H1 (cell line): ENCODE data around the gene MPIG6B. TPM values are rescaled to one million over a fixed set of nuclear protein-coding genes. Genes with fewer than 3 reads are reported as not detected.

Experiments
- CTCF ChIA-PET: fragments of 300-600 bp; sonication (Branson Sonifier 250); formaldehyde crosslinking; loops from one replicate; lab custom pipeline; 2021; ENCODE audit not compliant: partially characterized antibody; lab: Charles Lee
- POLR2A ChIA-PET: fragments of 300-600 bp; sonication (Branson Sonifier 250); formaldehyde crosslinking; loops from one replicate; lab custom pipeline; 2021; ENCODE audit warnings: inconsistent platforms; ENCODE audit not compliant: partially characterized antibody; lab: Charles Lee
- DNase-seq, 2 experiments: peaks; one replicate each; pipeline versions ENCODE4 v3.0.0 to v3.0.0-alpha.2; 2010 to 2022; ENCODE audit warnings: low spot score in 2 of 2, low read depth in 1 of 2, mixed read lengths in 1 of 2
- FAIRE-seq: peaks from 2 replicates; lab custom pipeline; 2011; peaks lifted over from hg19 to GRCh38; lab: Jason Lieb, UNC
- H2AFZ ChIP-seq: 2 replicates; pipeline ENCODE4 v1.8.1; 2012; ENCODE audit warnings: low read length, inconsistent platforms
- H2AK5ac ChIP-seq: 2 replicates; pipeline ENCODE4 v1.6.1; 2013; ENCODE audit warnings: low read depth, low read length
- H2BK120ac ChIP-seq: replicated peaks from 2 replicates; pipeline ENCODE3; 2013; ENCODE audit warnings: low read depth, low read length, inconsistent platforms
- H2BK12ac ChIP-seq: 2 replicates; pipeline ENCODE4 v1.6.1; 2013; ENCODE audit warnings: low read depth, low read length
- H2BK15ac ChIP-seq: 2 replicates; pipeline ENCODE4 v1.6.1; 2013; ENCODE audit warnings: low read length
- H2BK20ac ChIP-seq: 2 replicates; pipeline ENCODE4 v1.6.1; 2013; ENCODE audit warnings: low read length
- H2BK5ac ChIP-seq: 2 replicates; pipeline ENCODE4 v1.6.1; 2013; ENCODE audit warnings: low read depth, low read length
- H3K14ac ChIP-seq: 2 replicates; pipeline ENCODE4 v1.6.1; 2013; ENCODE audit warnings: inconsistent platforms; ENCODE audit not compliant: insufficient read length
- H3K18ac ChIP-seq: 2 replicates; pipeline ENCODE4 v1.6.1; 2013; ENCODE audit warnings: low read length; ENCODE audit errors: extremely low read depth
- H3K23ac ChIP-seq: 2 replicates; pipeline ENCODE4 v1.6.1; 2013; ENCODE audit warnings: inconsistent platforms; ENCODE audit not compliant: insufficient read length
- H3K23me2 ChIP-seq: 2 replicates; pipeline ENCODE4 v1.6.1; 2013; ENCODE audit warnings: low read depth, low read length
- H3K27ac ChIP-seq: 2 replicates; pipeline ENCODE4 v1.6.1; 2011; ENCODE audit warnings: low read depth, low read length, inconsistent platforms
- H3K27me3 ChIP-seq, 4 experiments: replicated peaks in 1 of 4; 1 replicate in 1 of 4; 2 replicates in 3 of 4; pipeline versions ENCODE4 v1.6.1 to v1.8.1; 2011 to 2013; ENCODE audit warnings: low read length in 3 of 4, mild to moderate bottlenecking in 3 of 4, inconsistent platforms in 2 of 4, mixed read lengths in 2 of 4, moderate library complexity in 1 of 4; ENCODE audit not compliant: control insufficient read depth in 3 of 4, insufficient read depth in 3 of 4; ENCODE audit errors: extremely low read depth in 1 of 4
- H3K36me3 ChIP-seq, 4 experiments: 2 replicates each; pipeline versions ENCODE4 v1.6.1 to v1.8.1; 2011 to 2013; ENCODE audit warnings: mild to moderate bottlenecking in 4 of 4, low read length in 3 of 4, moderate library complexity in 2 of 4, control low read depth in 1 of 4, inconsistent platforms in 1 of 4; ENCODE audit not compliant: insufficient read depth in 4 of 4, control insufficient read depth in 2 of 4
- H3K4ac ChIP-seq: replicated peaks from 2 replicates; pipeline ENCODE3; 2013; ENCODE audit warnings: low read length, low read depth, mixed read lengths, inconsistent platforms; ENCODE audit not compliant: insufficient read length
- H3K4me1 ChIP-seq, 4 experiments: replicated peaks in 1 of 4; 1 replicate in 1 of 4; 2 replicates in 3 of 4; pipeline versions ENCODE4 v1.6.1 to v1.8.1; 2011 to 2013; ENCODE audit warnings: low read length in 3 of 4, inconsistent platforms in 2 of 4, mixed read lengths in 1 of 4; ENCODE audit not compliant: insufficient read depth in 4 of 4, control insufficient read depth in 3 of 4
- H3K4me2 ChIP-seq, 2 experiments: 2 replicates each; pipeline versions ENCODE4 v1.6.1 to v1.8.1; 2011 to 2013; ENCODE audit warnings: low read depth in 2 of 2, low read length in 2 of 2, control low read depth in 1 of 2, inconsistent platforms in 1 of 2, mild to moderate bottlenecking in 1 of 2; ENCODE audit not compliant: insufficient read depth in 1 of 2
- H3K4me3 ChIP-seq, 4 experiments: fragments of 200-600, 300-600 bp in 1 of 4; sonication (generic), shearing (Covaris generic), sonication (Bioruptor Twin) in 1 of 4; 2 replicates each; pipeline versions ENCODE4 v1.5.1 to v1.8.1; 2011 to 2016; ENCODE audit warnings: low read length in 4 of 4, low read depth in 3 of 4, control low read depth in 2 of 4, inconsistent platforms in 2 of 4, mild to moderate bottlenecking in 2 of 4, mixed read lengths in 1 of 4, moderate library complexity in 1 of 4; ENCODE audit not compliant: insufficient read depth in 2 of 4; ENCODE audit errors: extremely low read depth in 1 of 4
- H3K56ac ChIP-seq: replicated peaks from 2 replicates; pipeline ENCODE3; 2013; ENCODE audit warnings: low read depth, mild to moderate bottlenecking, mixed read lengths, low read length, inconsistent platforms; ENCODE audit not compliant: insufficient read length
- H3K79me1 ChIP-seq: 2 replicates; pipeline ENCODE4 v1.6.1; 2013; ENCODE audit warnings: low read depth, low read length, control low read depth
- H3K79me2 ChIP-seq, 2 experiments: 2 replicates each; pipeline versions ENCODE4 v1.6.1 to v1.8.1; 2012 to 2013; ENCODE audit warnings: low read length in 2 of 2, mild to moderate bottlenecking in 2 of 2, inconsistent platforms in 1 of 2; ENCODE audit not compliant: insufficient read depth in 2 of 2, control insufficient read depth in 1 of 2
- H3K9ac ChIP-seq, 4 experiments: replicated peaks in 1 of 4; 1 replicate in 1 of 4; 2 replicates in 3 of 4; pipeline versions ENCODE4 v1.6.1 to v1.8.1; 2011 to 2013; ENCODE audit warnings: low read depth in 3 of 4, low read length in 3 of 4, control low read depth in 2 of 4, mild to moderate bottlenecking in 2 of 4, moderate library complexity in 2 of 4, inconsistent platforms in 1 of 4; ENCODE audit errors: extremely low read depth in 1 of 4
- H3K9me3 ChIP-seq, 2 experiments: 2 replicates each; pipeline versions ENCODE4 v1.6.1 to v1.8.1; 2012 to 2013; ENCODE audit warnings: mild to moderate bottlenecking in 2 of 2, moderate library complexity in 2 of 2, control low read depth in 1 of 2, inconsistent platforms in 1 of 2, low read depth in 1 of 2, low read length in 1 of 2, mixed read lengths in 1 of 2; ENCODE audit not compliant: insufficient read depth in 2 of 2
- H4K20me1 ChIP-seq, 2 experiments: replicated peaks in 1 of 2; 2 replicates each; pipeline versions ENCODE3 to v1.8.1; 2011 to 2013; ENCODE audit warnings: inconsistent platforms in 2 of 2, low read length in 2 of 2, mild to moderate bottlenecking in 1 of 2; ENCODE audit not compliant: insufficient read depth in 2 of 2, control insufficient read depth in 1 of 2
- H4K5ac ChIP-seq: 2 replicates; pipeline ENCODE4 v1.6.1; 2013; ENCODE audit warnings: low read length, low read depth, mixed read lengths, inconsistent platforms; ENCODE audit not compliant: insufficient read length
- H4K8ac ChIP-seq: 2 replicates; pipeline ENCODE4 v1.8.0; 2013; ENCODE audit warnings: mild to moderate bottlenecking, moderate library complexity, low read length, inconsistent platforms; ENCODE audit not compliant: insufficient read depth; ENCODE audit errors: extremely low read depth
- H4K91ac ChIP-seq: replicated peaks from 2 replicates; pipeline ENCODE3; 2013; ENCODE audit warnings: low read length, mixed read lengths, inconsistent platforms; ENCODE audit not compliant: insufficient read length
- CREB1 ChIP-seq: IDR thresholded peaks from 2 replicates; pipeline ENCODE4 v1.6.1; 2012; ENCODE audit warnings: inconsistent platforms
- GABPA ChIP-seq: IDR thresholded peaks from 2 replicates; pipeline ENCODE4 v1.6.1; 2011; ENCODE audit warnings: mild to moderate bottlenecking, low read length, moderate library complexity, borderline replicate concordance; ENCODE audit not compliant: insufficient read depth
- HDAC2 ChIP-seq, 2 experiments: fragments of 300-600 bp in 1 of 2; sonication (generic) in 1 of 2; IDR thresholded peaks; 2 replicates each; pipeline ENCODE4 v1.6.1; 2011 to 2012; ENCODE audit warnings: low read depth in 2 of 2, low read length in 2 of 2, mild to moderate bottlenecking in 2 of 2, moderate library complexity in 2 of 2, borderline replicate concordance in 1 of 2, inconsistent platforms in 1 of 2
- JUN ChIP-seq: IDR thresholded peaks from 2 replicates; pipeline ENCODE4 v1.6.1; 2011; ENCODE audit warnings: low read depth, mild to moderate bottlenecking, improper control_type of control experiment, low read length
- RBBP5 ChIP-seq: IDR thresholded peaks from 2 replicates; pipeline ENCODE4 v1.7.1; 2012; ENCODE audit warnings: low read depth, mild to moderate bottlenecking, inconsistent platforms, low read length, moderate library complexity, borderline replicate concordance
- WGBS, 2 experiments: shearing (Covaris generic) in 1 of 2; methylation state at CpG; one replicate each; pipeline versions ENCODE4 v1.1.6 to v1.1.7; 2013 to 2015; ENCODE audit warnings: low lambda C conversion rate in 2 of 2, mixed read lengths in 2 of 2, inconsistent platforms in 1 of 2, low coverage in 1 of 2, missing lambda C conversion rate in 1 of 2; ENCODE audit not compliant: insufficient replicate concordance in 2 of 2, insufficient coverage in 1 of 2, insufficient read length in 1 of 2; ENCODE audit errors: extremely low coverage in 1 of 2, missing lambda C conversion rate in 1 of 2; 5-methylcytosine and 5-hydroxymethylcytosine counted together
- polyA plus RNA-seq, 7 experiments: library from polyadenylated mRNA; depleted of rRNA in 3 of 7; stranded (reverse) in 5 of 7; unstranded in 2 of 7; fragments of >200 nt in 5 of 7; fragments of 200-250 nt in 2 of 7; gene quantifications; 1 replicate in 5 of 7; 2 replicates in 1 of 7; 4 replicates in 1 of 7; pipeline versions ENCODE4 v1.2.1 to v1.2.3, GENCODE V29; 2011 to 2013; ENCODE audit warnings: missing spikeins in 2 of 7, mixed read lengths in 2 of 7
- total RNA-seq: library from RNA; stranded (reverse); fragmentation: NEBNext Ultra II Directional; extraction: Animal tissue kit (Norgen Biotek cat#: 25700); gene quantifications from 2 replicates; pipeline ENCODE4 v1.2.1, GENCODE V29; 2021
- TF ChIP-seq, protein P1 (sequence below), 3 experiments: IDR thresholded peaks; 1 replicate in 2 of 3; 2 replicates in 1 of 3; pipeline versions ENCODE4 v1.5.1 to v1.6.1; 2011; ENCODE audit warnings: low read length in 3 of 3, mild to moderate bottlenecking in 3 of 3, inconsistent platforms in 2 of 3, low read depth in 1 of 3, moderate library complexity in 1 of 3; ENCODE audit not compliant: insufficient read depth in 1 of 3; ENCODE audit errors: control extremely low read depth in 1 of 3

MPIG6B gene
- total and polyA plus RNA-seq, 2 of the 8 experiments (the other 6 are each of a cell fraction or from before 2014, with no cell fraction given): 0.18 TPM; not detected in 1

DNA sequence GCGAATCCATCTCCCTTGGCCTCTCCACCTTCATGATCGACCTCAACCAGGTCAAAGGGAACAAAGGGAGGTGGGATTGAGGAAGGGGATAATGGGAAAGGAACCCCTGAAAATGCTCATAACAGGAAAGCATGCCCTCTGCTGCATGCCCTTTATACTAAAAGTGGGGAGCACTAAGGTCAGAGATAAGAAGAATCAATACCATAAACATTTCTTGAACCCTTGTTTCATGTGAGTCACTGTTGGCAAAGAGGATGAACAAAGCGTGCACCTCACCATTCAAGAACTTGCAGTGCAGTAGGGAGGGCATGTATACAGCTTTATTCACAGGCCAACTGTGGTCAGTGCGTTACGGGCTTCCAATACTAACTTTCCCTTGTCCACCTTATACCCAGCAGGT lies 37.6 kb downstream of the MPIG6B start:
- Histone ChIP-seq H3K36me3 (peaks cover 0 to 16% (median 1%) of the 10 kb centered on the region in 4 experiments; a peak in 3 of 8 replicates), H2AK5ac (no peak overlapping the region), H3K23ac (no peak overlapping the region), H2BK15ac (no peak overlapping the region), H2AFZ (no peak overlapping the region), H3K18ac (no peak overlapping the region), H2BK20ac (no peak overlapping the region), H3K27ac (no peak overlapping the region), H4K20me1 (no peaks in the 10 kb centered on the region), H3K27me3 (no peaks in the 10 kb centered on the region), H3K4ac (no peak overlapping the region), H4K91ac (no peak overlapping the region), H3K9me3 (no peaks in the 10 kb centered on the region), H3K4me2 (no peak overlapping the region), H2BK12ac (no peak overlapping the region), H3K4me1 (peaks cover 0 to 5% (median 0%) of the 10 kb centered on the region in 4 experiments; a peak in 2 of 7 replicates), H3K4me3 (no peak overlapping the region), H3K79me2 (no peaks in the 10 kb centered on the region), H3K79me1 (no peaks in the 10 kb centered on the region)
- DNase-seq (no peak), FAIRE-seq (no peak)
- ChIA-PET POLR2A (interaction anchor here (0.6 to 6.3 kb wide), 9 partner anchors 8 to 101 kb away, joined by 3 to 38 read pairs (median 4); partner anchors contain the start of genes LY6G5C, MSH5 and VARS1), CTCF (interaction anchor here (1.0 to 3.0 kb wide), 3 partner anchors 14 to 37 kb away, joined by 3 to 12 read pairs (median 3); partner anchors contain the start of gene MPIG6B)
- TF ChIP-seq GABPA: no peak
- TF ChIP-seq RBBP5: no peak
- TF ChIP-seq JUN: no peak
- TF ChIP-seq, protein P1, sequence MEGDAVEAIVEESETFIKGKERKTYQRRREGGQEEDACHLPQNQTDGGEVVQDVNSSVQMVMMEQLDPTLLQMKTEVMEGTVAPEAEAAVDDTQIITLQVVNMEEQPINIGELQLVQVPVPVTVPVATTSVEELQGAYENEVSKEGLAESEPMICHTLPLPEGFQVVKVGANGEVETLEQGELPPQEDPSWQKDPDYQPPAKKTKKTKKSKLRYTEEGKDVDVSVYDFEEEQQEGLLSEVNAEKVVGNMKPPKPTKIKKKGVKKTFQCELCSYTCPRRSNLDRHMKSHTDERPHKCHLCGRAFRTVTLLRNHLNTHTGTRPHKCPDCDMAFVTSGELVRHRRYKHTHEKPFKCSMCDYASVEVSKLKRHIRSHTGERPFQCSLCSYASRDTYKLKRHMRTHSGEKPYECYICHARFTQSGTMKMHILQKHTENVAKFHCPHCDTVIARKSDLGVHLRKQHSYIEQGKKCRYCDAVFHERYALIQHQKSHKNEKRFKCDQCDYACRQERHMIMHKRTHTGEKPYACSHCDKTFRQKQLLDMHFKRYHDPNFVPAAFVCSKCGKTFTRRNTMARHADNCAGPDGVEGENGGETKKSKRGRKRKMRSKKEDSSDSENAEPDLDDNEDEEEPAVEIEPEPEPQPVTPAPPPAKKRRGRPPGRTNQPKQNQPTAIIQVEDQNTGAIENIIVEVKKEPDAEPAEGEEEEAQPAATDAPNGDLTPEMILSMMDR (IDR thresholded peaks at IDR 0.05; ENCODE audit: control extremely low read depth in 1 of 3, insufficient read depth in 1 of 3, low read depth in 1 of 3, low read length in 3 of 3): no peak
- TF ChIP-seq HDAC2 (IDR thresholded peaks at IDR 0.05; ENCODE audit: borderline replicate concordance in 1 of 2, low read depth in 2 of 2, low read length in 2 of 2): no peak
- TF ChIP-seq CREB1: no peak
- TF ChIP-seq, all 59 proteins: peak for 0
- Histone ChIP-seq H3K14ac (no peak overlapping the region), H3K9ac (no peak overlapping the region; a peak in 1 of 7 replicates), H3K23me2 (no peaks in the 10 kb centered on the region; the same call in 1 of the 2 replicates), H4K8ac (no peak overlapping the region), H3K56ac (no peak overlapping the region), H2BK5ac (no peak overlapping the region), H2BK120ac (no peak overlapping the region), H4K5ac (no peak overlapping the region)
- 95% methylated on average over 5 of the region's 5 CpGs; no CpG with 5 or more reads in 1 of the 2 experiments for WGBS, 2 experiments
